GM19025 (cell line): ENCODE data around the gene TCL1A.
A peak's percentile ranks its signal among the peaks of the same experiment; 100 is the strongest.
"Not testable (repeated sequence)": the region's sequence is repeated elsewhere in the genome, so short reads cannot be mapped to it uniquely, and the experiment has no call there.

Experiments
- ATAC-seq: cut with Tn5 transposase; IDR thresholded peaks from one replicate; pipeline ENCODE4 v1.9.1; 2021; ENCODE audit warnings: mild to moderate bottlenecking, low read depth, moderate library complexity; ENCODE audit not compliant: unreplicated experiment

The TCL1A gene

DNA sequence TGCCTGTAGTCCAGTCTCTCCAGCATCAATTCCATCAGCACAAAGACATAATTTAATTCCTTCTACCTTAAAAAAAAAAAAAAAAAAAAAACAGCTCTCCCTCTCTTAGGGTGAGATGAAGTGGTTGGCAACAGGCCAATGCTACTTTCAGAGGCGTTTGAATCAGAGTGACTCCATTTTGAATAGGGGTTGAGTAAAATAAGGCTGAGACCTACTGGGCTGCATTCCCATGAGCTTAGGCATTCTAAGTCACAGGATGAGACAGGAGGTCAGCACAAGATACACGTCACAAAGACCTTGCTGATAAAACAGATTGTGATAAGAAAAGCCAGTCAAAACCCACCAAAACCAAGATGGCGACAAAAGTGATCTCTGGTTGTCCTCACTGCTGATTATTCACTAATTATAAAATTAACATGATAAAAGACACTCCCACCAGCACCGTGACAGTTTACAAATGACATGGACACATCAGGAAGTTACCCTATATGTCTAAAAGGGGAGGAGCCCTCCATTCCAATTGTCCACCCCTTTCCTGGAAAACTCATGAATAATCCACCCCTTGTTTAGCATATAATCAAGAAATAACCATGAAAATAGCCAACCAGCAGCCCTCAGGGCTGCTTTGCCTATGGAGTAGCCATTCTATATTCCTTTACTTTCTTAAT, 34.6 kb downstream of the TCL1A start:
- no peak for ATAC-seq

DNA sequence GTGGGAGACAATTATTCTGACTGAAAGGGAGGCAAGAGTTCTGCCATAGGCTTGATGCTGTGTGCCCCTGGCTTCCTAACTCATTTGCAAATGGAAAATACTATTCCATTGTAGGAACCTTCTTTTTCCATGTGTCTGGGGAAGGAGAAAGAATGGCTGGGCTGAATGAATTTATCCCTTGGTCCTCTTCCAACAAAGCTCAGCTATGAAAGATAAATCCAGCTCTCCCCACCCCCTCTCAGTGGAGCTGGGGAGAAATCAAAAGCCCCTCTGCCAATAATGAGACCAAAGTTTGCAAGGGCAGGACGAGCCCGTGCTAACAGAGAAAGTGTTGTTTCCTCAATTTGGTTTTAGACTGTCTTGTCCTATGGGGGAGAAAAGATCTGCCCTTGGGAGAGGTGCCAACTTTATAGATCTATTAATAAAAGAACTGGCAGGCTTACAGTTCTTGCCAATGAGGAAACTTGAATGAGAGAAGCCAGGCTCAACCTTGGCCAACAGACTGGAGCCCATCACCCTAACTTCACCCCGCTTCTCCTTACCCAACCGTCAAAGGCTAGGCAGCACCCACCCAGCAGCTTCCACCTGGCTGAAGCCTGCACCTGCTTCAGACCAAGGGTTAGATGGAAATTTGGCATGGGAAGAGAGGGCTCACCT, 36.6 kb downstream of the TCL1A start:
- ATAC-seq, result no peak

- ATAC-seq, result no peak
Observed at GRCh38 chr14:95675486-95675885, 38.4 kb downstream of the TCL1A start.

- no peak for ATAC-seq
Observed at GRCh38 chr14:95674613-95675012, 39.3 kb downstream of the TCL1A start.

GRCh38 chr14:95668235-95668772, 45.6 kb downstream of the TCL1A start:
- ATAC-seq, result no peak

- ATAC-seq, result no peak
Observed at GRCh38 chr14:95667249-95667693, 46.7 kb downstream of the TCL1A start.

DNA sequence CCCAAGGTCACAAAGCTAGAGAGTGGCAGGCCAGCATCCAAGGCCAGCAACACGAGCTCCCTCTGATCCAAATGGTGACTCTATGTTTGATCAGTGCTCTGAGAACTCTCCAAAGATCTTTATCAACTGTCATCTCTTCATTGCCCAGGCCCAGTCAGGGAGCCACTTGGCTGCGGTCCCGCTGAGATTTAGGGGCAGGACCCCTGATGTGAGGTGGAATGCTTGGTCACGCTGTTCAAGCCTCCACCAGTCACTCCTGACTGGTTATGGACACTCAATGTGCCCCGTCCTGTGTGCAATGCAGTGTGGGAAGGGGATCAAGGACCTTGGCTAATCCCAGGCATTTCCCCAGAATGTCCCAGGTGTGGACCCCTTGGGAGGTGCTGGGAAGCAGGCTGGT, 47.5 kb downstream of the TCL1A start:
- ATAC-seq, result no peak

DNA sequence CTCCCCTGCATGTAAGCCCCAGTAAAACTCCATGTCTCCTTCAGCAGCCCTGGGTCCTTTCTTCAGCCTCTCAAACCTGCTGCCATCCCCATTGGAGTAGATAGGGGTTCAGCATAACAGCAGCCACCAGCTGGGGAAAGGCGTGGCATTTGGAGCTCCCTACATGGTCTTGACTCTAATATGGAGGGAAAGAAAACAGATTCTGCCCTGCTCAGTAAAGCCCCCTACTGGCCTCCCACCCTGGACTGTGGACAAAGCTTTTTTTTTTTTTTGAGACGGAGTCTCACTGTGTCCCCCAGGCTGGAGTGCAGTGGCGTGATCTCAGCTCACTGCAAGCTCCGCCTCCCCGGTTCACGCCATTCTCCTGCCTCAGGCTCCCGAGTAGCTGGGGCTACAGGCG, 48.4 kb downstream of the TCL1A start:
- ATAC-seq, result not testable (repeated sequence)

DNA sequence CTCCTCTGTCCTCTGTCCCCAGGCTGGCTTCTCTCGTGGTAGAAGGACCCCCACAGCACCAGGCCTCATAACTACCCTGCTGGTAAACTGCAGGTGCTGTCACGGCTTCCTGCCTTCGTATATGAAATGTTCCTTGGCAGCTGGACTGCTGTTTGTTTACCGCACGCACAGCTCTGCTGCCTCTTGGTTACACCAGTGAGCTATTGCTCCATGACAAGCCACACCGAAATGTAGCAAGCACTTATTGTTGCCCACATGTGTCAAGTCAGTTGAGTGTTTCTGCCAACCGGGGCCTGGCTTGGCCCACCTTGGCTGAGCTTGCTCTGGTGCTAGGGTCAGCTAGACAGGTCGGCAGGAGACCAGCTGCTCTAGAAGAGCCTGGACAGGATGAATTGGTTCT, 49.4 kb downstream of the TCL1A start:
- ATAC-seq, result no peak

DNA sequence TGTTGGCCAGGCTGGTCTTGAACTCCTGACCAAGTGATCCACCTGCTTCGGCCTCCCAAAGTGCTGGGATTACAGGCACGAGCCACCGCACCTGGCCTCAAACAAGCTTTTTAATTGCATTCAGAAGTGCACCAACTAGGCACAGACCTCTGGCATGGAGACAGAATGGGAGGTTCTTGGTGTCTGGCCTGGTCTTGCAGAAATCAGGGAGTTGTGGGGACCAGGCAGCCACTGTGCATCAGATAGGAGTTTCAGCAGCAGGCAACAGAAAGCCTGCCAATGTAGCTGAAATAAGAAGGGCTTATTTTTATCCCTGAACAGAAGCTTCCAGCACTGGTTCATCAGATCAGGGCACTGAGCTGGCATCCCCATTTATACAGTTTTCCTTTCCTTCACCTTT, 49.9 kb downstream of the TCL1A start:
- no peak for ATAC-seq

- no peak for ATAC-seq
Observed at GRCh38 chr14:95663226-95663797, 50.6 kb downstream of the TCL1A start.

DNA sequence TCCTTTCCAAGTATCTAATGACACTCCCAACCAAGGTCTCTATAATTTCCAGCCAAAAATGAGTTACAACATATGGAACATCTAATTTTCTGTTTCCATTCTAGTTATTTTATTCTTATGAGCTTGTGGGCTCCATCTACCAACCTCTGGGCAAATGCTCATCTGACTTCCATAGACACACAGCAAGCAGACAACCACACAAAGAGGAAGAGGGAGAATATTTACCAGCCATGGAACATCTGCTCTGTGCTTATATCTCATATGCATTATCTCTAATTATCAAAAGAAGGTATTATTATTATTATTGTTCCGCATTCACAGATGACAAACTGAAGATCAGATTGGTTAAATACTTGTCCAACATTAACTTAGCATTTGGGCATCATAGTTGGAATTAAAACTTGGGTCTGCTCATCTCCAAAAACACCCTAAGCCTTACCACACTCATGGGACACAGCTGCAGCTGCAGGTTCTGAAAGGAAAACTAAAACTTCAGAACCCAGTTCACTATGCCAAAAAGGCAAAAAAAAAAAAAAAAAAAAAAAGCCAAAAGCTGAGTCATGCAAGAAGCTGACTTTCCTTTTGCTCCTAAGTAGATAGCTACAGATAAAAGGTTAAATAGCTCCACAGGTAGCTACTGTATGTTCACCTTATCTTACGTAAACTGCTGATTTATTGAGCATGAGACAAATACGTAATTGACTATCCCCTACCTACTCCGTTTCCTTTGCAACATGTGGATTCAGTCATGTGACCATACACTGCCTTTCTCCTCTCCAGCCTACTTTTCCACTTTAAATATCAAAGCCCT, 51.3 kb downstream of the TCL1A start:
- ATAC-seq, result peak; percentile 28

GRCh38 chr14:95660651-95661515, 53.0 kb downstream of the TCL1A start:
- no peak for ATAC-seq

GRCh38 chr14:95659990-95660385, 53.9 kb downstream of the TCL1A start:
- ATAC-seq, result no peak
